Brain microvascular endothelial cell (primary cell): ENCODE results near the gene CST3.

Experiments
- DNase-seq: peaks from one replicate; pipeline ENCODE4 v3.0.0-alpha.2; 2020
- H3K27ac ChIP-seq: fragments of 250-450 bp; sonication (Bioruptor Pico); 2 replicates; pipeline ENCODE4 v1.5.1; 2020; ENCODE audit warnings: mild to moderate bottlenecking, moderate library complexity
- H3K27me3 ChIP-seq: fragments of 250-450 bp; sonication (Bioruptor Pico); replicated peaks from 2 replicates; pipeline ENCODE4 v1.5.1; 2020; ENCODE audit warnings: mild to moderate bottlenecking
- H3K36me3 ChIP-seq: fragments of 250-450 bp; sonication (Bioruptor Pico); replicated peaks from 2 replicates; pipeline ENCODE4 v1.5.1; 2020; ENCODE audit warnings: mild to moderate bottlenecking
- H3K4me3 ChIP-seq: 2 replicates; pipeline ENCODE4 v1.5.1; 2011; ENCODE audit warnings: low read depth, mild to moderate bottlenecking, control low read depth, low read length, moderate library complexity
- in situ Hi-C: cut with HindIII; loops from 2 replicates; pipeline ENCODE4 v1.10.0; 2017; ENCODE audit warnings: low sequenced_read_pairs, low pct_ligation_motif_present
- TF ChIP-seq, protein P1 (sequence below): IDR thresholded peaks from 2 replicates; pipeline ENCODE4 v1.5.1; 2011; ENCODE audit warnings: low read depth, mild to moderate bottlenecking, moderate library complexity, low read length, control low read depth, inconsistent platforms; ENCODE audit errors: missing control alignments

The CST3 gene

DNA sequence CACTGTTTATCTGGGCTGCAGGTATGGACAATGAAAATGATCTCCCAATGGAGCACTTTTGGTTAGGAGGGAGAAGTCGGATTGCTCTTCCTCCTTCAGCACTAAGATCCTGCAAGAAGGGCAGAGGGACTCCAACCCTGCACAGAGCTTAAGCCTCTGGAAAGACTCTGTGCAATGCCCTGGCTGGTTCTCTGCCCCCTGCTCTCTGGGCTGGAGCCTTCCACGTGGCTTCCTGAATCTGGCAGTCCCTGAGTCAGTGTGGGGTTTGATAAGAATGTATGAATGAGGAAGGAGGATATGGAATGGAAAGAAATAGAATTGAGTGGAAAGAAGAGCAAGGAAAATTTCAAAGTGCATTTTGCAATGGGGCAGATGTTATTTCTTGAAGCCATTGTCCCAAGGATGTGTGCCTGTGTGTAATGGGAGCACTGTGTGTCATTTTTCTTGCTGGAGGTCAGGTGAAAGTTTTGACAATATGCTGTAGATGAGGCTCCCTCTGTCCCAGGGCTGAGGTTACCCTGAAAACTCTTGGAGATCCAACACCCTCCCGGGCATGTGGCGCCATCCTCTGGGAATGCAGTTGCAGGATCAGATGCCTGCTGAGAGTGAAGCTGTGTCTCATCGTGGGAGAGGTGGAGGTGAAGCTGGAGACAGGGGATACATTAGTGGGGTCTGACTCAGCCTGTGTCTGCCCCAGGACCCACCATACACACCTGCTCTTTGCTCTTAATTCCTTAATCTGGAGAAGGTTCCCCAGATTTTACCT is 53.1 kb downstream of the CST3 start:
- no peak for DNase-seq
- H3K4me3 ChIP-seq: no peak overlapping the region
- H3K27ac ChIP-seq: no peak overlapping the region
- TF ChIP-seq, protein P1, sequence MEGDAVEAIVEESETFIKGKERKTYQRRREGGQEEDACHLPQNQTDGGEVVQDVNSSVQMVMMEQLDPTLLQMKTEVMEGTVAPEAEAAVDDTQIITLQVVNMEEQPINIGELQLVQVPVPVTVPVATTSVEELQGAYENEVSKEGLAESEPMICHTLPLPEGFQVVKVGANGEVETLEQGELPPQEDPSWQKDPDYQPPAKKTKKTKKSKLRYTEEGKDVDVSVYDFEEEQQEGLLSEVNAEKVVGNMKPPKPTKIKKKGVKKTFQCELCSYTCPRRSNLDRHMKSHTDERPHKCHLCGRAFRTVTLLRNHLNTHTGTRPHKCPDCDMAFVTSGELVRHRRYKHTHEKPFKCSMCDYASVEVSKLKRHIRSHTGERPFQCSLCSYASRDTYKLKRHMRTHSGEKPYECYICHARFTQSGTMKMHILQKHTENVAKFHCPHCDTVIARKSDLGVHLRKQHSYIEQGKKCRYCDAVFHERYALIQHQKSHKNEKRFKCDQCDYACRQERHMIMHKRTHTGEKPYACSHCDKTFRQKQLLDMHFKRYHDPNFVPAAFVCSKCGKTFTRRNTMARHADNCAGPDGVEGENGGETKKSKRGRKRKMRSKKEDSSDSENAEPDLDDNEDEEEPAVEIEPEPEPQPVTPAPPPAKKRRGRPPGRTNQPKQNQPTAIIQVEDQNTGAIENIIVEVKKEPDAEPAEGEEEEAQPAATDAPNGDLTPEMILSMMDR: no peak
- in situ Hi-C loops: no loop called here
- no peaks in the 10 kb centered on the region for H3K36me3 ChIP-seq
- no peaks in the 10 kb centered on the region for H3K27me3 ChIP-seq
